ENCODE measurements around the gene PNPLA7.

Gene PNPLA7

GRCh38 chr9:137465720-137466388 lies 84.3 kb downstream of the PNPLA7 start:
- H3K36me3 ChIP-seq (ENCODE audit: control insufficient read depth, insufficient read depth, low read length): no peaks in the 10 kb centered on the region
- no peak overlapping the region for H3K9ac ChIP-seq (ENCODE audit: low read length)
- H3K18ac ChIP-seq (ENCODE audit: low read length): no peak overlapping the region
- no peak overlapping the region for H3K4me2 ChIP-seq (ENCODE audit: low read length)
- no peak overlapping the region for H3K4ac ChIP-seq (ENCODE audit: low read depth, low read length)
- WGBS (ENCODE audit: extremely low coverage, insufficient coverage, low lambda C conversion rate): no CpG with 5 or more reads among the region's 23 CpGs
- no peaks in the 10 kb centered on the region for H3K79me2 ChIP-seq (ENCODE audit: control insufficient read depth, insufficient read depth, low read length)
- no peak overlapping the region for H4K8ac ChIP-seq (ENCODE audit: low read depth, low read length)
- H4K5ac ChIP-seq (ENCODE audit: low read length): no peak overlapping the region
- no peak overlapping the region for H2BK120ac ChIP-seq (ENCODE audit: low read depth, low read length)
- H3K4me1 ChIP-seq (ENCODE audit: control insufficient read depth, low read depth, low read length): no peaks in the 10 kb centered on the region
- no peak overlapping the region for H3K56ac ChIP-seq (ENCODE audit: low read length)
- no peak overlapping the region for H3K27ac ChIP-seq (ENCODE audit: low read depth, low read length)
- no peaks in the 10 kb centered on the region for H3K27me3 ChIP-seq (ENCODE audit: insufficient read depth, low read length, poor library complexity)
- no peaks in the 10 kb centered on the region for H3K79me1 ChIP-seq (ENCODE audit: low read length)
- H2BK5ac ChIP-seq (ENCODE audit: low read length): no peak overlapping the region
- H2BK15ac ChIP-seq (replicated peaks; ENCODE audit: low read depth): no peak overlapping the region
- DNase-seq: no peak
- H3K23ac ChIP-seq (ENCODE audit: low read length): no peak overlapping the region
- H2AK5ac ChIP-seq (ENCODE audit: low read length): no peak overlapping the region
- H3K4me3 ChIP-seq (ENCODE audit: low read length): no peak overlapping the region

GRCh38 chr9:137465000-137465719 lies 85.0 kb downstream of the PNPLA7 start:
- no peaks in the 10 kb centered on the region for H3K79me1 ChIP-seq (ENCODE audit: low read length)
- no peak overlapping the region for H4K8ac ChIP-seq (ENCODE audit: low read depth, low read length)
- H3K4me2 ChIP-seq (ENCODE audit: low read length): no peak overlapping the region
- no peaks in the 10 kb centered on the region for H3K27me3 ChIP-seq (ENCODE audit: insufficient read depth, low read length, poor library complexity)
- no peak overlapping the region for H3K4me3 ChIP-seq (ENCODE audit: low read length)
- no CpG with 5 or more reads among the region's 23 CpGs for WGBS (ENCODE audit: extremely low coverage, insufficient coverage, low lambda C conversion rate)
- DNase-seq: no peak
- H2BK15ac ChIP-seq (replicated peaks; ENCODE audit: low read depth): no peak overlapping the region
- no peaks in the 10 kb centered on the region for H3K36me3 ChIP-seq (ENCODE audit: control insufficient read depth, insufficient read depth, low read length)
- H2AK5ac ChIP-seq (ENCODE audit: low read length): no peak overlapping the region
- no peak overlapping the region for H3K9ac ChIP-seq (ENCODE audit: low read length)
- no peak overlapping the region for H2BK5ac ChIP-seq (ENCODE audit: low read length)
- no peak overlapping the region for H2BK120ac ChIP-seq (ENCODE audit: low read depth, low read length)
- no peak overlapping the region for H3K56ac ChIP-seq (ENCODE audit: low read length)
- H3K4me1 ChIP-seq (ENCODE audit: control insufficient read depth, low read depth, low read length): no peaks in the 10 kb centered on the region
- no peak overlapping the region for H3K4ac ChIP-seq (ENCODE audit: low read depth, low read length)
- H3K18ac ChIP-seq (ENCODE audit: low read length): no peak overlapping the region
- no peak overlapping the region for H3K27ac ChIP-seq (ENCODE audit: low read depth, low read length)
- no peak overlapping the region for H3K23ac ChIP-seq (ENCODE audit: low read length)
- H3K79me2 ChIP-seq (ENCODE audit: control insufficient read depth, insufficient read depth, low read length): no peaks in the 10 kb centered on the region
- no peak overlapping the region for H4K5ac ChIP-seq (ENCODE audit: low read length)

- H3K79me2 ChIP-seq (ENCODE audit: control insufficient read depth, insufficient read depth, low read length): no peaks in the 10 kb centered on the region
- DNase-seq: no peak
- H4K8ac ChIP-seq (ENCODE audit: low read depth, low read length): no peak overlapping the region
- H3K4ac ChIP-seq (ENCODE audit: low read depth, low read length): no peak overlapping the region
- H3K23ac ChIP-seq (ENCODE audit: low read length): no peak overlapping the region
- H3K9ac ChIP-seq (ENCODE audit: low read length): no peak overlapping the region
- no peaks in the 10 kb centered on the region for H3K4me1 ChIP-seq (ENCODE audit: control insufficient read depth, low read depth, low read length)
- no peak overlapping the region for H2BK15ac ChIP-seq (replicated peaks; ENCODE audit: low read depth)
- H2BK5ac ChIP-seq (ENCODE audit: low read length): no peak overlapping the region
- H3K27ac ChIP-seq (ENCODE audit: low read depth, low read length): no peak overlapping the region
- H3K79me1 ChIP-seq (ENCODE audit: low read length): no peaks in the 10 kb centered on the region
- H4K5ac ChIP-seq (ENCODE audit: low read length): no peak overlapping the region
- no CpG with 5 or more reads among the region's 28 CpGs for WGBS (ENCODE audit: extremely low coverage, insufficient coverage, low lambda C conversion rate)
- H2BK120ac ChIP-seq (ENCODE audit: low read depth, low read length): no peak overlapping the region
- H3K36me3 ChIP-seq (ENCODE audit: control insufficient read depth, insufficient read depth, low read length): no peaks in the 10 kb centered on the region
- H3K4me2 ChIP-seq (ENCODE audit: low read length): no peak overlapping the region
- H3K56ac ChIP-seq (ENCODE audit: low read length): no peak overlapping the region
- no peak overlapping the region for H3K18ac ChIP-seq (ENCODE audit: low read length)
- H3K27me3 ChIP-seq (ENCODE audit: insufficient read depth, low read length, poor library complexity): no peaks in the 10 kb centered on the region
- no peak overlapping the region for H3K4me3 ChIP-seq (ENCODE audit: low read length)
- no peak overlapping the region for H2AK5ac ChIP-seq (ENCODE audit: low read length)
Observed at GRCh38 chr9:137464291-137464999, 85.8 kb downstream of the PNPLA7 start.

- Histone ChIP-seq H3K79me2 (ENCODE audit: control insufficient read depth, insufficient read depth, low read length) (no peaks in the 10 kb centered on the region), H3K79me1 (ENCODE audit: low read length) (no peaks in the 10 kb centered on the region), H3K4me2 (ENCODE audit: low read length) (no peak overlapping the region), H3K23ac (ENCODE audit: low read length) (no peak overlapping the region), H2BK15ac (replicated peaks; ENCODE audit: low read depth) (no peak overlapping the region), H4K8ac (ENCODE audit: low read depth, low read length) (no peak overlapping the region), H2BK5ac (ENCODE audit: low read length) (no peak overlapping the region), H4K5ac (ENCODE audit: low read length) (no peak overlapping the region), H3K18ac (ENCODE audit: low read length) (no peak overlapping the region), H3K56ac (ENCODE audit: low read length) (no peak overlapping the region), H3K4me3 (ENCODE audit: low read length) (no peak overlapping the region), H3K27ac (ENCODE audit: low read depth, low read length) (no peak overlapping the region), H2BK120ac (ENCODE audit: low read depth, low read length) (no peak overlapping the region), H3K4me1 (ENCODE audit: control insufficient read depth, low read depth, low read length) (no peaks in the 10 kb centered on the region), H3K36me3 (ENCODE audit: control insufficient read depth, insufficient read depth, low read length) (no peaks in the 10 kb centered on the region), H3K9ac (ENCODE audit: low read length) (no peak overlapping the region), H2AK5ac (ENCODE audit: low read length) (no peak overlapping the region), H3K4ac (ENCODE audit: low read depth, low read length) (no peak overlapping the region), H3K27me3 (ENCODE audit: insufficient read depth, low read length, poor library complexity) (no peaks in the 10 kb centered on the region)
- no peak for DNase-seq
- no CpG with 5 or more reads among the region's 18 CpGs for WGBS (ENCODE audit: extremely low coverage, insufficient coverage, low lambda C conversion rate)
Observed at GRCh38 chr9:137463931-137464290, 86.3 kb downstream of the PNPLA7 start.

- H3K23ac ChIP-seq (ENCODE audit: low read length): no peak overlapping the region
- H3K27me3 ChIP-seq (ENCODE audit: insufficient read depth, low read length, poor library complexity): no peaks in the 10 kb centered on the region
- no peak overlapping the region for H2BK15ac ChIP-seq (replicated peaks; ENCODE audit: low read depth)
- no peak overlapping the region for H3K4me2 ChIP-seq (ENCODE audit: low read length)
- no peaks in the 10 kb centered on the region for H3K4me1 ChIP-seq (ENCODE audit: control insufficient read depth, low read depth, low read length)
- H4K5ac ChIP-seq (ENCODE audit: low read length): no peak overlapping the region
- H3K79me1 ChIP-seq (ENCODE audit: low read length): no peaks in the 10 kb centered on the region
- H3K36me3 ChIP-seq (ENCODE audit: control insufficient read depth, insufficient read depth, low read length): no peaks in the 10 kb centered on the region
- no peak overlapping the region for H3K4me3 ChIP-seq (ENCODE audit: low read length)
- H2BK5ac ChIP-seq (ENCODE audit: low read length): no peak overlapping the region
- no peak for DNase-seq
- H2BK120ac ChIP-seq (ENCODE audit: low read depth, low read length): no peak overlapping the region
- WGBS (ENCODE audit: extremely low coverage, insufficient coverage, low lambda C conversion rate): no CpG with 5 or more reads among the region's 30 CpGs
- no peak overlapping the region for H3K27ac ChIP-seq (ENCODE audit: low read depth, low read length)
- no peak overlapping the region for H3K9ac ChIP-seq (ENCODE audit: low read length)
- H3K56ac ChIP-seq (ENCODE audit: low read length): no peak overlapping the region
- no peaks in the 10 kb centered on the region for H3K79me2 ChIP-seq (ENCODE audit: control insufficient read depth, insufficient read depth, low read length)
- H4K8ac ChIP-seq (ENCODE audit: low read depth, low read length): no peak overlapping the region
- H2AK5ac ChIP-seq (ENCODE audit: low read length): no peak overlapping the region
- no peak overlapping the region for H3K4ac ChIP-seq (ENCODE audit: low read depth, low read length)
- H3K18ac ChIP-seq (ENCODE audit: low read length): no peak overlapping the region
Observed at GRCh38 chr9:137462986-137463930, 86.9 kb downstream of the PNPLA7 start.
